A673 (cell line): ENCODE results near the gene SCUBE1. TPM values are rescaled to one million over a fixed set of nuclear protein-coding genes. Genes with fewer than 3 reads are reported as not detected.

ENCODE experiments used
- BruUV-seq: library from RNA; stranded (reverse); fragments of 400-500 nt; replicated peaks from 2 replicates; lab custom pipeline; 2021; lab: Mats Ljungman, UMichigan
- CTCF ChIA-PET: fragments of 300-600 bp; sonication (Branson Sonifier 250); formaldehyde crosslinking; loops from one replicate; lab custom pipeline; 2022; ENCODE audit warnings: antibody characterized with exemption; lab: Charles Lee
- POLR2A ChIA-PET: fragments of 300-600 bp; sonication (Branson Sonifier 250); formaldehyde crosslinking; loops from one replicate; lab custom pipeline; 2022; ENCODE audit warnings: antibody characterized with exemption; ENCODE audit not compliant: low non-redundant PET; lab: Charles Lee
- DNase-seq: peaks from one replicate; pipeline ENCODE4 v3.0.0-alpha.2; 2015; ENCODE audit warnings: low spot score
- H3K27ac ChIP-seq: fragments of 200-600 bp; sonication (generic); 2 replicates; pipeline ENCODE4 v1.5.1; 2016; ENCODE audit warnings: mixed run types, low read depth, mild to moderate bottlenecking, mixed read lengths, antibody characterized with exemption, low read length; ENCODE audit not compliant: poor library complexity, severe bottlenecking
- H3K27me3 ChIP-seq: fragments of 200-600 bp; sonication (generic); replicated peaks from 2 replicates; pipeline ENCODE4 v1.6.1; 2017; ENCODE audit warnings: mixed run types, low read depth, mild to moderate bottlenecking, mixed read lengths, antibody characterized with exemption, low read length; ENCODE audit not compliant: insufficient read depth, poor library complexity
- H3K36me3 ChIP-seq: fragments of 200-600 bp; sonication (generic); 2 replicates; pipeline ENCODE4 v1.6.1; 2016; ENCODE audit warnings: mixed run types, mild to moderate bottlenecking, mixed read lengths, antibody characterized with exemption, low read length; ENCODE audit not compliant: insufficient read depth, poor library complexity, severe bottlenecking
- H3K4me1 ChIP-seq: fragments of 200-600 bp; sonication (generic); 2 replicates; pipeline ENCODE4 v1.6.1; 2017; ENCODE audit warnings: mixed run types, mild to moderate bottlenecking, mixed read lengths, antibody characterized with exemption, low read length; ENCODE audit not compliant: insufficient read depth, poor library complexity, severe bottlenecking
- H3K4me3 ChIP-seq: fragments of 200-600 bp; sonication (generic); 2 replicates; pipeline ENCODE4 v1.5.1; 2016; ENCODE audit warnings: low read depth, mixed run types, mild to moderate bottlenecking, mixed read lengths, low read length; ENCODE audit not compliant: poor library complexity, severe bottlenecking
- H3K9me3 ChIP-seq: fragments of 200-600 bp; sonication (generic); 2 replicates; pipeline ENCODE4 v1.6.1; 2016; ENCODE audit warnings: mixed run types, low read depth, mild to moderate bottlenecking, mixed read lengths, antibody characterized with exemption, low read length; ENCODE audit not compliant: poor library complexity, severe bottlenecking
- CTCF ChIP-seq: fragments of 300-800, 200-600 bp; sonication (generic); conservative IDR thresholded peaks from 2 replicates; pipeline ENCODE4 v1.5.1; 2017; ENCODE audit warnings: low read depth, mild to moderate bottlenecking, antibody characterized with exemption, low read length, moderate library complexity, mixed read lengths
- EZH2 ChIP-seq: fragments of 200-600 bp; sonication (generic); IDR thresholded peaks from 2 replicates; pipeline ENCODE4 v1.6.1; 2017; ENCODE audit warnings: borderline replicate concordance, low read depth, mild to moderate bottlenecking, mixed read lengths, antibody characterized with exemption, low read length; ENCODE audit not compliant: poor library complexity, severe bottlenecking
- intact Hi-C: fragments of 100-400 bp; cut with micrococcal nuclease; formaldehyde crosslinking; loops from one replicate; pipeline ENCODE4 v1.10.0; 2022; ENCODE audit not compliant: unreplicated experiment
- total RNA-seq: library from RNA; stranded (reverse); gene quantifications from 2 replicates; pipeline ENCODE4 v1.2.3, GENCODE V29; 2021

The SCUBE1 gene
- total RNA-seq, 1 experiment from 2014 or later, result 0.24 TPM

- Histone ChIP-seq H3K4me3 (no peak overlapping the region), H3K4me1 (no peaks in the 10 kb centered on the region), H3K36me3 (peaks cover 67% of the 10 kb centered on the region), H3K27ac (no peak overlapping the region), H3K27me3 (no peaks in the 10 kb centered on the region), H3K9me3 (no peaks in the 10 kb centered on the region)
- DNase-seq, result no peak
- TF ChIP-seq CTCF (no peak), EZH2 (no peak)
- POLR2A ChIA-PET, result no interaction called here
- intact Hi-C loops, result no loop called here
- BruUV-seq, result no TSS peak
- CTCF ChIA-PET, result no interaction called here
These were observed 173.1 kb downstream of the SCUBE1 start for GRCh38 chr22:43170131-43170480.

GRCh38 chr22:43169310-43170130 lies 173.7 kb downstream of the SCUBE1 start:
- Histone ChIP-seq H3K27ac (no peak overlapping the region), H3K4me3 (no peak overlapping the region), H3K27me3 (no peaks in the 10 kb centered on the region), H3K4me1 (no peaks in the 10 kb centered on the region), H3K9me3 (no peaks in the 10 kb centered on the region), H3K36me3 (peaks cover 61% of the 10 kb centered on the region)
- no peak for DNase-seq
- BruUV-seq, result no TSS peak
- intact Hi-C loops, result no loop called here
- CTCF ChIA-PET, result no interaction called here
- TF ChIP-seq EZH2, result no peak
- no peak for TF ChIP-seq CTCF
- POLR2A ChIA-PET, result no interaction called here

GRCh38 chr22:43168471-43169309 lies 174.5 kb downstream of the SCUBE1 start:
- CTCF ChIA-PET, result no interaction called here
- no TSS peak for BruUV-seq
- intact Hi-C loops, result no loop called here

More at GRCh38 chr22:43168471-43169309, 174.5 kb downstream of the SCUBE1 start:
- peak overlapping the region; percentile 23 for H3K27ac ChIP-seq
- H3K36me3 ChIP-seq, result peaks cover 53% of the 10 kb centered on the region
- H3K4me3 ChIP-seq, result no peak overlapping the region
- no peaks in the 10 kb centered on the region for H3K4me1 ChIP-seq
- no peaks in the 10 kb centered on the region for H3K9me3 ChIP-seq
- POLR2A ChIA-PET, result no interaction called here
- H3K27me3 ChIP-seq, result no peaks in the 10 kb centered on the region
- DNase-seq, result no peak
- TF ChIP-seq CTCF, result no peak
- TF ChIP-seq EZH2, result no peak
